Liver (tissue), 3 donors: ENCODE measurements around the gene ATP2B2.

Source experiments
- EGR1 ChIP-seq, 2 donors: IDR thresholded peaks; 2 replicates each; pipeline ENCODE4 v1.6.1; 2016 to 2018; ENCODE audit warnings: antibody characterized with exemption in 2 of 2, low read depth in 2 of 2
- GABPA ChIP-seq, 2 donors: IDR thresholded peaks in 1 of 2; conservative IDR thresholded peaks in 1 of 2; 2 replicates each; pipeline ENCODE4 v1.6.1; 2016; ENCODE audit warnings: antibody characterized with exemption in 2 of 2, mild to moderate bottlenecking in 1 of 2, moderate library complexity in 1 of 2
- HNF4G ChIP-seq: IDR thresholded peaks from 2 replicates; pipeline ENCODE4 v1.6.1; 2016; ENCODE audit warnings: antibody characterized with exemption
- RAD21 ChIP-seq, 2 donors: IDR thresholded peaks; 2 replicates each; pipeline ENCODE4 v1.6.1; 2016; ENCODE audit warnings: antibody characterized with exemption in 2 of 2, mild to moderate bottlenecking in 2 of 2
- RXRA ChIP-seq, 2 donors: IDR thresholded peaks; 2 replicates each; pipeline ENCODE4 v1.6.1; 2017 to 2018; ENCODE audit warnings: antibody characterized with exemption in 2 of 2, mild to moderate bottlenecking in 1 of 2
- SP1 ChIP-seq: IDR thresholded peaks from 2 replicates; pipeline ENCODE4 v1.6.1; 2018; ENCODE audit warnings: antibody characterized with exemption, mild to moderate bottlenecking
- YY1 ChIP-seq: IDR thresholded peaks from 2 replicates; pipeline ENCODE4 v1.6.1; 2016; ENCODE audit warnings: antibody characterized with exemption, mild to moderate bottlenecking
- TF ChIP-seq, protein P1 (sequence below): fragments of 150-350 bp; IDR thresholded peaks from 2 replicates; pipeline ENCODE4 v1.5.1; 2017; ENCODE audit warnings: improper control_type of control experiment, low read depth, low read length; ENCODE audit not compliant: missing input control
- TF ChIP-seq, protein P2 (sequence below): IDR thresholded peaks from 2 replicates; pipeline ENCODE4 v1.6.1; 2016; ENCODE audit warnings: antibody characterized with exemption
- TF ChIP-seq, protein P3 (sequence below): IDR thresholded peaks from 2 replicates; pipeline ENCODE4 v1.6.1; 2016; ENCODE audit warnings: antibody characterized with exemption, mild to moderate bottlenecking
- TF ChIP-seq, protein P4 (sequence below): IDR thresholded peaks from 2 replicates; pipeline ENCODE4 v1.6.1; 2016; ENCODE audit warnings: antibody characterized with exemption
- TF ChIP-seq, protein P5 (sequence below): IDR thresholded peaks from 2 replicates; pipeline ENCODE4 v1.6.1; 2016; ENCODE audit warnings: antibody characterized with exemption
- donor health status: healthy.
- donor health status: healthy.

DNA sequence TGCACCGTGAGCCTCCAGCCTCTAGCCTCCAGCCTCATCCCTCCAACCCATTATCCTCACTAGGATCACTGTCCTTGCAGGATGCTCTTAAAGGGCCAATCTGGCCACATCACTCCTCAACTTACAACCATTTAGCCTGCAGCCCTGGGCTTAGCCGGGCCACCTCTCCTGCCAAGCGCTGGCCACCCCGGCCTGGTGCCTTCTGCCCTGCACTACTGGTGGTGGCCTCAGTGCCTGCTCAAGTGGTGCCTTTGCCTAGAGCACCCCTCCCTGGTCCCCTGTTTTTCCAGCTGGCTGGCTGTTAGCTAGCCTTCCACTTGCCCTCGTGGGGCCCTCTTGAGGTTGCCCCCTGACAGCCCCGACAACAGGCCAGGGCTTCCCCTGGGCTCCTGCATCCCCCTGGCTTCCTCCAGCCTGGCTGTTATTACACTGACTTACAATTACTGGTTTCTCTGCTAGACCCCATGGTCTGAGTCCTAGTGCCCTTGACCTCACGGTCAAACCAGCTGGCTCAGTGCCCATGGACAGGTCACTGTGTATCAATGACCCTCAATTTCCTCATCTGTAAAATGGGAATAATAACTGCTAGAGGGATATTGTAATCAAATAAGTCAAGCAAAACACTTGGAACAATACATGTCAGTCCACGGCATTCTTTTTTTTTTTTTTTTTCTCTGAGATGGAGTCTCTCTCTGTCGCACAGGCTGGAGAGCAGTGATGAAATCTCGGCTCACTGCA lies 15.5 kb downstream of the ATP2B2 start:
- TF ChIP-seq, protein P1, sequence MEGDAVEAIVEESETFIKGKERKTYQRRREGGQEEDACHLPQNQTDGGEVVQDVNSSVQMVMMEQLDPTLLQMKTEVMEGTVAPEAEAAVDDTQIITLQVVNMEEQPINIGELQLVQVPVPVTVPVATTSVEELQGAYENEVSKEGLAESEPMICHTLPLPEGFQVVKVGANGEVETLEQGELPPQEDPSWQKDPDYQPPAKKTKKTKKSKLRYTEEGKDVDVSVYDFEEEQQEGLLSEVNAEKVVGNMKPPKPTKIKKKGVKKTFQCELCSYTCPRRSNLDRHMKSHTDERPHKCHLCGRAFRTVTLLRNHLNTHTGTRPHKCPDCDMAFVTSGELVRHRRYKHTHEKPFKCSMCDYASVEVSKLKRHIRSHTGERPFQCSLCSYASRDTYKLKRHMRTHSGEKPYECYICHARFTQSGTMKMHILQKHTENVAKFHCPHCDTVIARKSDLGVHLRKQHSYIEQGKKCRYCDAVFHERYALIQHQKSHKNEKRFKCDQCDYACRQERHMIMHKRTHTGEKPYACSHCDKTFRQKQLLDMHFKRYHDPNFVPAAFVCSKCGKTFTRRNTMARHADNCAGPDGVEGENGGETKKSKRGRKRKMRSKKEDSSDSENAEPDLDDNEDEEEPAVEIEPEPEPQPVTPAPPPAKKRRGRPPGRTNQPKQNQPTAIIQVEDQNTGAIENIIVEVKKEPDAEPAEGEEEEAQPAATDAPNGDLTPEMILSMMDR: no peak
- TF ChIP-seq RXRA (IDR thresholded peaks at IDR 0.05) (no peak), HNF4G (no peak), SP1 (no peak), RAD21 (IDR thresholded peaks at IDR 0.05) (no peak), EGR1 (IDR thresholded peaks at IDR 0.05; ENCODE audit: low read depth in 2 of 2) (no peak), YY1 (no peak), GABPA (IDR thresholded peaks at IDR 0.05 in 1 of 2, conservative IDR thresholded peaks at IDR 0.05 in 1 of 2) (no peak)
- TF ChIP-seq, protein P2, sequence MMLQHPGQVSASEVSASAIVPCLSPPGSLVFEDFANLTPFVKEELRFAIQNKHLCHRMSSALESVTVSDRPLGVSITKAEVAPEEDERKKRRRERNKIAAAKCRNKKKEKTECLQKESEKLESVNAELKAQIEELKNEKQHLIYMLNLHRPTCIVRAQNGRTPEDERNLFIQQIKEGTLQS: no peak
- TF ChIP-seq, protein P3, sequence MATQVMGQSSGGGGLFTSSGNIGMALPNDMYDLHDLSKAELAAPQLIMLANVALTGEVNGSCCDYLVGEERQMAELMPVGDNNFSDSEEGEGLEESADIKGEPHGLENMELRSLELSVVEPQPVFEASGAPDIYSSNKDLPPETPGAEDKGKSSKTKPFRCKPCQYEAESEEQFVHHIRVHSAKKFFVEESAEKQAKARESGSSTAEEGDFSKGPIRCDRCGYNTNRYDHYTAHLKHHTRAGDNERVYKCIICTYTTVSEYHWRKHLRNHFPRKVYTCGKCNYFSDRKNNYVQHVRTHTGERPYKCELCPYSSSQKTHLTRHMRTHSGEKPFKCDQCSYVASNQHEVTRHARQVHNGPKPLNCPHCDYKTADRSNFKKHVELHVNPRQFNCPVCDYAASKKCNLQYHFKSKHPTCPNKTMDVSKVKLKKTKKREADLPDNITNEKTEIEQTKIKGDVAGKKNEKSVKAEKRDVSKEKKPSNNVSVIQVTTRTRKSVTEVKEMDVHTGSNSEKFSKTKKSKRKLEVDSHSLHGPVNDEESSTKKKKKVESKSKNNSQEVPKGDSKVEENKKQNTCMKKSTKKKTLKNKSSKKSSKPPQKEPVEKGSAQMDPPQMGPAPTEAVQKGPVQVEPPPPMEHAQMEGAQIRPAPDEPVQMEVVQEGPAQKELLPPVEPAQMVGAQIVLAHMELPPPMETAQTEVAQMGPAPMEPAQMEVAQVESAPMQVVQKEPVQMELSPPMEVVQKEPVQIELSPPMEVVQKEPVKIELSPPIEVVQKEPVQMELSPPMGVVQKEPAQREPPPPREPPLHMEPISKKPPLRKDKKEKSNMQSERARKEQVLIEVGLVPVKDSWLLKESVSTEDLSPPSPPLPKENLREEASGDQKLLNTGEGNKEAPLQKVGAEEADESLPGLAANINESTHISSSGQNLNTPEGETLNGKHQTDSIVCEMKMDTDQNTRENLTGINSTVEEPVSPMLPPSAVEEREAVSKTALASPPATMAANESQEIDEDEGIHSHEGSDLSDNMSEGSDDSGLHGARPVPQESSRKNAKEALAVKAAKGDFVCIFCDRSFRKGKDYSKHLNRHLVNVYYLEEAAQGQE: no peak
- TF ChIP-seq, protein P4, sequence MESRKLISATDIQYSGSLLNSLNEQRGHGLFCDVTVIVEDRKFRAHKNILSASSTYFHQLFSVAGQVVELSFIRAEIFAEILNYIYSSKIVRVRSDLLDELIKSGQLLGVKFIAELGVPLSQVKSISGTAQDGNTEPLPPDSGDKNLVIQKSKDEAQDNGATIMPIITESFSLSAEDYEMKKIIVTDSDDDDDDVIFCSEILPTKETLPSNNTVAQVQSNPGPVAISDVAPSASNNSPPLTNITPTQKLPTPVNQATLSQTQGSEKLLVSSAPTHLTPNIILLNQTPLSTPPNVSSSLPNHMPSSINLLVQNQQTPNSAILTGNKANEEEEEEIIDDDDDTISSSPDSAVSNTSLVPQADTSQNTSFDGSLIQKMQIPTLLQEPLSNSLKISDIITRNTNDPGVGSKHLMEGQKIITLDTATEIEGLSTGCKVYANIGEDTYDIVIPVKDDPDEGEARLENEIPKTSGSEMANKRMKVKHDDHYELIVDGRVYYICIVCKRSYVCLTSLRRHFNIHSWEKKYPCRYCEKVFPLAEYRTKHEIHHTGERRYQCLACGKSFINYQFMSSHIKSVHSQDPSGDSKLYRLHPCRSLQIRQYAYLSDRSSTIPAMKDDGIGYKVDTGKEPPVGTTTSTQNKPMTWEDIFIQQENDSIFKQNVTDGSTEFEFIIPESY: no peak
- TF ChIP-seq, protein P5, sequence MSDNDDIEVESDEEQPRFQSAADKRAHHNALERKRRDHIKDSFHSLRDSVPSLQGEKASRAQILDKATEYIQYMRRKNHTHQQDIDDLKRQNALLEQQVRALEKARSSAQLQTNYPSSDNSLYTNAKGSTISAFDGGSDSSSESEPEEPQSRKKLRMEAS: no peak
